Measurements from ENCODE around the gene GALNT17. TPM values are rescaled to one million over a fixed set of nuclear protein-coding genes. Genes with fewer than 3 reads are reported as not detected.

The GALNT17 gene
- total RNA-seq, 6 donors from 2014 or later, result 5.3 to 26.2 (median 10.1) TPM

DNA sequence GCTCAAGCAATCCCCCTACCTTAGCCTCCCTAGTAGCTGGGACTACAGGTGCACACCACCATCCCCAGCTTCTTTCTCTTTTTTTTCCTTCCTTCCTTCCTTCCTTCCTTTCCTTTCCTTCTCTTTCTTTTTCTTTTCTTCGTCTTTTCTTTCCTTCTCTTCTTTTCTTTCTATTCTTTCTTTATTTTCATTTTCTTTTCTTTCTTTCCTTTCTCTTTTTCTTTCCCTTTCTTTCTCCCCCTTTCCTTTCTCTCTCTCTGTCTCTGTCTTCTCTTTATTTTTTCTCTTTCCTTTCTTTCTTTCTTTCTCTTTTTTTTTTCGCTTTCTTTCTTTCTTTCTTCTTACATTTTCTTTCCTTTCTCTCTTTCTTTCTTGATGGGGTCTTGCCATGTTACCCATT, 621.3 kb downstream of the GALNT17 start:
- Histone ChIP-seq H3K4me3 (no peak overlapping the region), H3K27ac (no peak overlapping the region), H3K27me3 (peaks cover 0 to 7% (median 0%) of the 10 kb centered on the region in 4 donors), H3K9me3 (peaks cover 0 to 5% (median 0%) of the 10 kb centered on the region in 4 donors), H3K4me1 (peaks cover 0 to 6% (median 4%) of the 10 kb centered on the region in 4 donors), H3K36me3 (no peaks in the 10 kb centered on the region)
- 89 to 91% methylated on average over 2 of the region's 2 CpGs for WGBS, 2 donors
- DNase-seq, result no peak
- ATAC-seq (ENCODE audit: low FRiP score in 2 of 2), result no peak
- TF ChIP-seq POLR2AphosphoS5 (IDR thresholded peaks at IDR 0.05) (no peak), EP300 (IDR thresholded peaks at IDR 0.05) (no peak), POLR2A (IDR thresholded peaks at IDR 0.05) (no peak)
- TF ChIP-seq, protein P1, sequence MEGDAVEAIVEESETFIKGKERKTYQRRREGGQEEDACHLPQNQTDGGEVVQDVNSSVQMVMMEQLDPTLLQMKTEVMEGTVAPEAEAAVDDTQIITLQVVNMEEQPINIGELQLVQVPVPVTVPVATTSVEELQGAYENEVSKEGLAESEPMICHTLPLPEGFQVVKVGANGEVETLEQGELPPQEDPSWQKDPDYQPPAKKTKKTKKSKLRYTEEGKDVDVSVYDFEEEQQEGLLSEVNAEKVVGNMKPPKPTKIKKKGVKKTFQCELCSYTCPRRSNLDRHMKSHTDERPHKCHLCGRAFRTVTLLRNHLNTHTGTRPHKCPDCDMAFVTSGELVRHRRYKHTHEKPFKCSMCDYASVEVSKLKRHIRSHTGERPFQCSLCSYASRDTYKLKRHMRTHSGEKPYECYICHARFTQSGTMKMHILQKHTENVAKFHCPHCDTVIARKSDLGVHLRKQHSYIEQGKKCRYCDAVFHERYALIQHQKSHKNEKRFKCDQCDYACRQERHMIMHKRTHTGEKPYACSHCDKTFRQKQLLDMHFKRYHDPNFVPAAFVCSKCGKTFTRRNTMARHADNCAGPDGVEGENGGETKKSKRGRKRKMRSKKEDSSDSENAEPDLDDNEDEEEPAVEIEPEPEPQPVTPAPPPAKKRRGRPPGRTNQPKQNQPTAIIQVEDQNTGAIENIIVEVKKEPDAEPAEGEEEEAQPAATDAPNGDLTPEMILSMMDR (IDR thresholded peaks at IDR 0.05), result no peak

DNA sequence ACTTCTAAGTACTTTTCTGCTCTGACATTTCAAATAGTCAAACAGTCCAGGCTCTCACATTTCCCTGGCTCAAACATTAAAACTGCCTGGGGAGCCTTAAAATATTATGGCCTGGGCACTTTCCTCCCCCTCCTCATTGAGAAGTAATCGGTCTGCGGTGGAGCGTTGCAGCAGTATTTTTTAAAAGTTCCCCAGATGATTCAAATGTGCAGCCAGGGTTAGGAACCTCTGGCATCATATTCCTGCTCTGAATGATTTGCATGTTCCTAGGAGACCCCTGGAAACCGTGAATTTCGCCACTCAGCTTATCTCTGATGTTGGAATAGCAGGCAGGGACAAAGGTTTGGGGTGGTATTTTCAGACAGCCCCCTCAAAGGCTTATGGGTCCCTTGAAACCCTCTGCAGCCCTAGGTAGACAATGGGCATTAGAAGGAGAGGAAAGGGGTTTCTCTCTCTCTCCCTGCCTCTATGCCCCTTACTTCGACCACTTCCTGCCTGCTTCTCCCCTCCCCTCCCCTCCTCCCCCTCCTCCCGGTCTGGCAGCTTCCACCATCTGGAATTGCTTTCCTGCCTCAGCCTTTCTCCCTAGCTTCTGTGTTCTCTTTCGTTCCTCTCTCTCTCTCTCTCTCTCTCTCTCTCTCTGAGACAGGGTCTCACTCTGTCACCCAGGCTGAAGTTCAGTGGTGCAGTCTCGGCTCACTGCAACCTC, 622.2 kb downstream of the GALNT17 start:
- H3K27ac ChIP-seq, result no peak overlapping the region
- H3K4me3 ChIP-seq, result no peak overlapping the region
- H3K9me3 ChIP-seq, result peaks cover 0 to 5% (median 0%) of the 10 kb centered on the region in 4 donors
- ATAC-seq (ENCODE audit: low FRiP score in 2 of 2) (no peak), DNase-seq (no peak)
- H3K36me3 ChIP-seq, result no peaks in the 10 kb centered on the region
- 38 to 44% methylated on average over 9 of the region's 9 CpGs for WGBS, 2 donors
- H3K27me3 ChIP-seq, result peaks cover 0 to 7% (median 0%) of the 10 kb centered on the region in 4 donors
- TF ChIP-seq POLR2A (IDR thresholded peaks at IDR 0.05), result no peak
- TF ChIP-seq, protein P1 (IDR thresholded peaks at IDR 0.05), result no peak
- no peak for TF ChIP-seq POLR2AphosphoS5 (IDR thresholded peaks at IDR 0.05)
- TF ChIP-seq EP300 (IDR thresholded peaks at IDR 0.05), result no peak
- H3K4me1 ChIP-seq, result peaks cover 0 to 6% (median 4%) of the 10 kb centered on the region in 4 donors

DNA sequence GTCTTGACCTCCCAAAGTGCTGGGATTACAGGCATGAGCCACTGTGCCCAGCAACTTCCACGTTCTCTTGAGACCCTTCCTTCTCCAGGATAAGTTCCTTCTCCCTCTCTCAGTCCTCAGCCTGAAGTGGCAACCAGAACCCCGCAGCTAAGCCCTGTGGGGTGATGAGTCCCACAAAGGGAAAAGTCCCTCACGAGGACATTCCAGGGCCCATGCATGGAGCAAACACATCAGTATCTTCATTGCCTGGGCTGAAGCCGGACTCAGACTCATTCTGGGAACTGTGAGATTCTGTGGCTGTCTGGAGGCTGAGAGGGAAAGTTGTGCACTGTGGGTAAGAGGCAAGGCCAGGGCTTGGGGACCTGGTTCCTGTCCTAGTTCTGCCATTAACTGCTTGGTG, 622.9 kb downstream of the GALNT17 start:
- Histone ChIP-seq H3K9me3 (peaks cover 0 to 5% (median 0%) of the 10 kb centered on the region in 4 donors), H3K36me3 (no peaks in the 10 kb centered on the region), H3K4me3 (no peak overlapping the region), H3K27ac (no peak overlapping the region), H3K27me3 (peaks cover 0 to 7% (median 0%) of the 10 kb centered on the region in 4 donors), H3K4me1 (peaks cover 0 to 6% (median 4%) of the 10 kb centered on the region in 4 donors)
- 89 to 91% methylated on average over 4 of the region's 4 CpGs for WGBS, 2 donors
- ATAC-seq (ENCODE audit: low FRiP score in 2 of 2) (no peak), DNase-seq (no peak)
- TF ChIP-seq POLR2A (IDR thresholded peaks at IDR 0.05), result no peak
- TF ChIP-seq, protein P1 (IDR thresholded peaks at IDR 0.05), result no peak
- TF ChIP-seq EP300 (IDR thresholded peaks at IDR 0.05), result no peak
- TF ChIP-seq POLR2AphosphoS5 (IDR thresholded peaks at IDR 0.05), result no peak

DNA sequence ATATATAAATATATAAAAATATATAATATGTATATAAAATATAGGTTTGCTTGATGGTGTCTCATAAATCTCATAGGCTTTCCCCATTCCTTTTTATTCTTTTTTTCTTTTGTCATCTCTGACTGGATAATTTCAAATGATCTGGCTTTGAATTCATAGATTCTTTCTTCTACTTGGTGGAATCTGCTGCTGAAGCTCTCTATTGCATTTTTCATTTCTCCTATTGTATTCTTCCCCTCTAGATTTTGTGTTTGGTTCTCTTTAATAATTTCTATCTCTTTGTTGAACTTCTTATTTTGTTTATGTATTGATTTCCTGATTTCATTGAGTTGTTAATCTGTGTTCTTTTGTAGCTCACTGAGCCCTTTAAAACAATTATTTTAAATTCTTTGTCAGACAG, 629.4 kb downstream of the GALNT17 start:
- Histone ChIP-seq H3K4me1 (no peaks in the 10 kb centered on the region), H3K9me3 (peaks cover 0 to 8% (median 5%) of the 10 kb centered on the region in 4 donors), H3K27ac (no peak overlapping the region), H3K27me3 (no peaks in the 10 kb centered on the region), H3K4me3 (no peak overlapping the region), H3K36me3 (no peaks in the 10 kb centered on the region)
- ATAC-seq (ENCODE audit: low FRiP score in 2 of 2) (no peak), DNase-seq (no peak)
- no peak for TF ChIP-seq EP300 (IDR thresholded peaks at IDR 0.05)
- no peak for TF ChIP-seq POLR2AphosphoS5 (IDR thresholded peaks at IDR 0.05)
- TF ChIP-seq, protein P1 (IDR thresholded peaks at IDR 0.05), result no peak
- TF ChIP-seq POLR2A (IDR thresholded peaks at IDR 0.05), result no peak

Small RNA genes lying within 50 kb of the gene (small RNA-seq; reads per million reads assigned to genes)
- gene MIR3914-1 (0 reads per million in 4 donors), gene RN7SKP75 (0 reads per million in 4 donors)

All from upper lobe of left lung (tissue), 6 donors.